Measurements from ENCODE around the gene FNIP1. TPM values are rescaled to one million over a fixed set of nuclear protein-coding genes. Genes with fewer than 3 reads are reported as not detected.
"Not testable (repeated sequence)": the region's sequence is repeated elsewhere in the genome, so short reads cannot be mapped to it uniquely, and the experiment has no call there.

FNIP1 gene
- total and polyA plus RNA-seq, 2 experiments from 2014 or later = 20.7 to 73.4 TPM

DNA sequence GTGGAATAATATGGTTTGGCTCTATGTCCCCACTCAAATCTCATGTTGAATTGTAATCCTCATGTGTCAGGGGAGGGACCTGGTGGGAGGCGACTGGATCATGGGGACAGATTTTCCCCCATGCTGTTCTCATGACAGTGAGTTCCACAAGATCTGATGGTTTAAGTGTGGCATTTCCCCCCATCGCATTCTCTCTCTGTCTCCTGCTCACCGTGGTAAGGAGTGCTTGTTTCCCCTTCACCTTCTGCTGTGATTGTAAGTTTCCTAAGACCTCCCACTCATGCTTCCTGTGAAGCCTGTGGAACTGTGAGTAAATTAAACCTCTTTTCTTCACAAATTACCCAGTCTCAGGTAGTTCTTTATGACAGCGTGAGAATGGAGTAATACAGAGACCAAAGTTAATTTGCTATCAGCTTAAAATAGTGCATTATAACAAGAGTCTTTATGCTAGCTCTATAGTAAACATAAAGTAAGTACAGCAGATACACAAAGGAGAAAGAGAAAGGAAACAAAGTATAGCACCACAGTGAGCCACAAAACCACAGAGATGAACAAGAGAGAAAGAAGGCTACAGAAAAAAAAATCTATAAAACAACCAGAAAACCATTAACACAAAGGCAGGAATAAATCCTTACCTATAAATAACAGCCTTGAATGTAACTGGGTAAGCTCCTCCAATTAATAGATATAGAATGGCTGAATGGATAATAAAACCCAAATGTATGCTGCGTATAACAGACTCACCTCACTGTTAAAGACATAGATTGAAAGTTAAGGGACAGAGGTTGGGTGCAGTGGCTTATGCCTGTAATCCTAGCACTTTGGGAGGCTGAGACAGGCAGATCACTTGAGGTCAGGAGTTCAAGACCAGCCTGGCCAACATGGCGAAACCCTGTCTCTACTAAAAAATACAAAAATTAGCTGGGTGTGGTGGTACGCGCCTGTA is 201.5 kb downstream of the FNIP1 start:
- Histone ChIP-seq H3K27me3 (no peaks in the 10 kb centered on the region), H3K79me2 (peaks cover 25% of the 10 kb centered on the region), H3K4me3 (no peak overlapping the region), H4K20me1 (ENCODE audit: insufficient read depth, poor library complexity, severe bottlenecking) (no peaks in the 10 kb centered on the region), H3K4me1 (ENCODE audit: insufficient read depth) (peaks cover 8% of the 10 kb centered on the region), H3K4me2 (no peak overlapping the region), H2AFZ (no peak overlapping the region), H3K27ac (no peak overlapping the region), H3K9me3 (ENCODE audit: low read depth) (no peaks in the 10 kb centered on the region), H3K9me2 (replicated peaks; ENCODE audit: insufficient read depth) (no peaks in the 10 kb centered on the region), H3K36me3 (replicated peaks; ENCODE audit: insufficient read depth, low read depth) (no peaks in the 10 kb centered on the region)
- TF ChIP-seq EZH2phosphoT487 (IDR thresholded peaks at IDR 0.05; ENCODE audit: low read depth, severe bottlenecking, unreplicated experiment) (no peak), EZH2 (IDR thresholded peaks at IDR 0.05; ENCODE audit: borderline replicate concordance) (no peak)
- TF ChIP-seq, protein P1, sequence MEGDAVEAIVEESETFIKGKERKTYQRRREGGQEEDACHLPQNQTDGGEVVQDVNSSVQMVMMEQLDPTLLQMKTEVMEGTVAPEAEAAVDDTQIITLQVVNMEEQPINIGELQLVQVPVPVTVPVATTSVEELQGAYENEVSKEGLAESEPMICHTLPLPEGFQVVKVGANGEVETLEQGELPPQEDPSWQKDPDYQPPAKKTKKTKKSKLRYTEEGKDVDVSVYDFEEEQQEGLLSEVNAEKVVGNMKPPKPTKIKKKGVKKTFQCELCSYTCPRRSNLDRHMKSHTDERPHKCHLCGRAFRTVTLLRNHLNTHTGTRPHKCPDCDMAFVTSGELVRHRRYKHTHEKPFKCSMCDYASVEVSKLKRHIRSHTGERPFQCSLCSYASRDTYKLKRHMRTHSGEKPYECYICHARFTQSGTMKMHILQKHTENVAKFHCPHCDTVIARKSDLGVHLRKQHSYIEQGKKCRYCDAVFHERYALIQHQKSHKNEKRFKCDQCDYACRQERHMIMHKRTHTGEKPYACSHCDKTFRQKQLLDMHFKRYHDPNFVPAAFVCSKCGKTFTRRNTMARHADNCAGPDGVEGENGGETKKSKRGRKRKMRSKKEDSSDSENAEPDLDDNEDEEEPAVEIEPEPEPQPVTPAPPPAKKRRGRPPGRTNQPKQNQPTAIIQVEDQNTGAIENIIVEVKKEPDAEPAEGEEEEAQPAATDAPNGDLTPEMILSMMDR (IDR thresholded peaks at IDR 0.05; ENCODE audit: poor library complexity) = no peak
- no peak for DNase-seq (ENCODE audit: low spot score)
- 97% methylated on average over 8 of the region's 8 CpGs for WGBS (ENCODE audit: low lambda C conversion rate, missing lambda C conversion rate)

DNA sequence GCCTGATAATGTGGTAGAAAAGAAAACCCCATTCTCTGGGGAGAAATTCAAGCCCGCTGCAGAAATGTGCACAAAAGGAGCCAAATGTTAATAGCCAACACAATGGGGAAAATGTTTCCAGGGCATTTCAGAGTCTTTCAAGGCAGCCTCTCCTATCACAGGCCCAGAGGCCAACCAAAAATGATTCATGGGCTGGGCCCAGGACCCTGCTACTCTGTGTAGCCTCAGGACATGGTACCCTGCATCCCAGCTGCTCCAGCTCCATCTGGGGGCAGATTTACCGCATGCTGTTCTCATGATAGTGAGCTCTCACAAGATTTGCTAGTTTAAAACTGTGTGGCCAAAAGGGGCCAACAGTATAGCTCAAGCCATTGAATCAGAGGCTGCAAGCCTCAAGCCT is 202.9 kb downstream of the FNIP1 start:
- peaks cover 25% of the 10 kb centered on the region for H3K79me2 ChIP-seq
- TF ChIP-seq, protein P1 (IDR thresholded peaks at IDR 0.05; ENCODE audit: poor library complexity) = no peak
- TF ChIP-seq EZH2 (IDR thresholded peaks at IDR 0.05; ENCODE audit: borderline replicate concordance) (no peak), EZH2phosphoT487 (IDR thresholded peaks at IDR 0.05; ENCODE audit: low read depth, severe bottlenecking, unreplicated experiment) (no peak)
- no peaks in the 10 kb centered on the region for H3K27me3 ChIP-seq
- no peaks in the 10 kb centered on the region for H3K9me2 ChIP-seq (replicated peaks; ENCODE audit: insufficient read depth)
- no peaks in the 10 kb centered on the region for H4K20me1 ChIP-seq (ENCODE audit: insufficient read depth, poor library complexity, severe bottlenecking)
- peaks cover 8% of the 10 kb centered on the region for H3K4me1 ChIP-seq (ENCODE audit: insufficient read depth)
- no peak overlapping the region for H3K4me2 ChIP-seq
- WGBS (ENCODE audit: low lambda C conversion rate, missing lambda C conversion rate) = 100% methylated on average over 2 of the region's 2 CpGs
- no peak for DNase-seq (ENCODE audit: low spot score)
- no peak overlapping the region for H3K4me3 ChIP-seq
- no peaks in the 10 kb centered on the region for H3K9me3 ChIP-seq (ENCODE audit: low read depth)
- H3K36me3 ChIP-seq (replicated peaks; ENCODE audit: insufficient read depth, low read depth) = no peaks in the 10 kb centered on the region
- no peak overlapping the region for H3K27ac ChIP-seq
- no peak overlapping the region for H2AFZ ChIP-seq

DNA sequence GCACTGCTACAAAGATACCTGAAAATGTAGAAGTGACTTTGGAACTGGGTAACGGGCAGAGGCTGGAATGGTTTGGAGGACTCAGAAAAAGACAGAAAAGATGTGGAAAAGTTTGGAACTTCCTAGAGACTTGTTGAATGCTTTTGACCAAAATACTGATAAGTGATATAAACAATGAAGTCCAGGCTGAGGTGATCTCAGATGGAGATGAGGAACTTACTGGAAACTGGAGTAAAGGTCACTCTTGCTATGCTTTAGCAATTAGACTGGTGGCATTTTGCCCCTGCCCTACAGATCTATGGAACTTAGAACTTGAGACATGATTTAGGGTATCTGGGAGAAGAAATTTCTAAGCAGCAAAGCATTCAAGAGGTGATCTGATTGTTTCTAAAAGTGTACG is 203.4 kb downstream of the FNIP1 start:
- DNase-seq (ENCODE audit: low spot score); H3K36me3 ChIP-seq (replicated peaks; ENCODE audit: insufficient read depth, low read depth); H3K27me3 ChIP-seq; H3K27ac ChIP-seq; H3K4me3 ChIP-seq; H3K4me2 ChIP-seq; H4K20me1 ChIP-seq (ENCODE audit: insufficient read depth, poor library complexity, severe bottlenecking); H3K9me3 ChIP-seq (ENCODE audit: low read depth); H2AFZ ChIP-seq; H3K9me2 ChIP-seq (replicated peaks; ENCODE audit: insufficient read depth); H3K4me1 ChIP-seq (ENCODE audit: insufficient read depth): not testable (repeated sequence)
- WGBS (ENCODE audit: low lambda C conversion rate, missing lambda C conversion rate) = 86% methylated on average over 2 of the region's 2 CpGs
- H3K79me2 ChIP-seq = peaks cover 23% of the 10 kb centered on the region

Other genes starting within 250 kb of the FNIP1 start
- 13.3 and 13.7 TPM in 2 replicates for gene RAPGEF6, start 161.8 kb downstream of the FNIP1 start, total RNA-seq
- gene RAPGEF6, start 161.8 kb downstream of the FNIP1 start, polyA plus RNA-seq = 4.2 and 4.7 TPM in 2 replicates
- gene MEIKIN, start 148.6 kb upstream of the FNIP1 start, total RNA-seq = not detected in 2 replicates
- gene MEIKIN, start 148.6 kb upstream of the FNIP1 start, polyA plus RNA-seq = not detected in 2 replicates
- 1.2 and 2.4 TPM in 2 replicates for gene ACSL6, start 214.6 kb upstream of the FNIP1 start, total RNA-seq
- 0.75 and 1.7 TPM in 2 replicates for gene ACSL6, start 214.6 kb upstream of the FNIP1 start, polyA plus RNA-seq

All from hepatocyte (in vitro differentiated cells).